ENCODE results near the gene ERICH3. TPM values are rescaled to one million over a fixed set of nuclear protein-coding genes. Genes with fewer than 3 reads are reported as not detected.

The ERICH3 gene
- total and polyA plus RNA-seq, 9 of the 15 experiments (the other 6 are each of a cell fraction or from before 2014, with no cell fraction given), result not detected

DNA sequence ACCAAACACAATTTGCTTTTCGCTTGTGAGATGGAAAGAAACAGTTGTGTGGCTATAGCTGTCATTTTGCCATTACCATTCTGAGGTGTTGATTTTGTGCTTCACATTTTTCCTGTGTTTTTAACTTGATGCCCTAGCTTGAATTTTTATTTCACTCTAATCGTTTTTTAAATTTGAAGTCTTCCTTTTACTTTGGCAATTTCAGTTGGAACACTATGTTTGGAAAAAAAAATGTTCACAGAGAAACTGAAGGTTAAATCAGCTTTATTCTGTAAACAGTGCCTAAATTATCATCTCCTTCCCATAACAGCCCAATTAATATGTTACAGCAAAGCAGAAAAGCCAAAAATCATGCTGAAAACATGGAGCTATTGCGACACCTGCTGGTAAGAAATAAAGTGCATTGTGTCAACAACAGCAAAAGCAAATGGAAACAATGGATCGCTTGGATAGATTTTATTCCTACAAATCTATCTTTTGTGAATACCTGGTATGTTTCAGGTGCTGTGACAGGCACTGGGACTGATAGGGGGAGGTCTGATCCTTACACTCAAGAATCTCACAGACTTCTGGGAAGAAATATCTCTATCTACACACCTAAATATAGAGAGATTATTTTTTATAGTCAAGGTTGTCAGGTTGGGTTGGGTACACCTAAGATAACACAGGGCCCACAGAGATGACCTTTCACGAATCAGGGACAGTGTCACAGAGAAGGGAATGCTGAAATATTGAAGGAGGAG, 16.2 kb upstream of the ERICH3 start (continued):
- TF ChIP-seq ZNF23 (CRISPR knock-in tag; IDR thresholded peaks at IDR 0.05), result no peak
- TF ChIP-seq SREBF2 (CRISPR knock-in tag; IDR thresholded peaks at IDR 0.05), result no peak
- TF ChIP-seq, protein P1, sequence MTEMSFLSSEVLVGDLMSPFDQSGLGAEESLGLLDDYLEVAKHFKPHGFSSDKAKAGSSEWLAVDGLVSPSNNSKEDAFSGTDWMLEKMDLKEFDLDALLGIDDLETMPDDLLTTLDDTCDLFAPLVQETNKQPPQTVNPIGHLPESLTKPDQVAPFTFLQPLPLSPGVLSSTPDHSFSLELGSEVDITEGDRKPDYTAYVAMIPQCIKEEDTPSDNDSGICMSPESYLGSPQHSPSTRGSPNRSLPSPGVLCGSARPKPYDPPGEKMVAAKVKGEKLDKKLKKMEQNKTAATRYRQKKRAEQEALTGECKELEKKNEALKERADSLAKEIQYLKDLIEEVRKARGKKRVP (CRISPR knock-in tag; IDR thresholded peaks at IDR 0.05), result no peak
- no peak for TF ChIP-seq TCF3 (CRISPR knock-in tag; IDR thresholded peaks at IDR 0.05)
- TF ChIP-seq, protein P2, sequence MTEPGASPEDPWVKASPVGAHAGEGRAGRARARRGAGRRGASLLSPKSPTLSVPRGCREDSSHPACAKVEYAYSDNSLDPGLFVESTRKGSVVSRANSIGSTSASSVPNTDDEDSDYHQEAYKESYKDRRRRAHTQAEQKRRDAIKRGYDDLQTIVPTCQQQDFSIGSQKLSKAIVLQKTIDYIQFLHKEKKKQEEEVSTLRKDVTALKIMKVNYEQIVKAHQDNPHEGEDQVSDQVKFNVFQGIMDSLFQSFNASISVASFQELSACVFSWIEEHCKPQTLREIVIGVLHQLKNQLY (CRISPR knock-in tag; conservative IDR thresholded peaks at IDR 0.05), result no peak
- TF ChIP-seq, protein P3, sequence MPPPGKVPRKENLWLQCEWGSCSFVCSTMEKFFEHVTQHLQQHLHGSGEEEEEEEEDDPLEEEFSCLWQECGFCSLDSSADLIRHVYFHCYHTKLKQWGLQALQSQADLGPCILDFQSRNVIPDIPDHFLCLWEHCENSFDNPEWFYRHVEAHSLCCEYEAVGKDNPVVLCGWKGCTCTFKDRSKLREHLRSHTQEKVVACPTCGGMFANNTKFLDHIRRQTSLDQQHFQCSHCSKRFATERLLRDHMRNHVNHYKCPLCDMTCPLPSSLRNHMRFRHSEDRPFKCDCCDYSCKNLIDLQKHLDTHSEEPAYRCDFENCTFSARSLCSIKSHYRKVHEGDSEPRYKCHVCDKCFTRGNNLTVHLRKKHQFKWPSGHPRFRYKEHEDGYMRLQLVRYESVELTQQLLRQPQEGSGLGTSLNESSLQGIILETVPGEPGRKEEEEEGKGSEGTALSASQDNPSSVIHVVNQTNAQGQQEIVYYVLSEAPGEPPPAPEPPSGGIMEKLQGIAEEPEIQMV (tag; conservative IDR thresholded peaks at IDR 0.05; ENCODE audit: low read depth), result no peak
- peak; percentile 97 for TF ChIP-seq FOXA1 (IDR thresholded peaks at IDR 0.05; ENCODE audit: borderline replicate concordance)
- TF ChIP-seq POLR3A (IDR thresholded peaks at IDR 0.05; ENCODE audit: borderline replicate concordance, extremely low read depth, insufficient read depth, insufficient read length), result no peak
- TF ChIP-seq, protein P4, sequence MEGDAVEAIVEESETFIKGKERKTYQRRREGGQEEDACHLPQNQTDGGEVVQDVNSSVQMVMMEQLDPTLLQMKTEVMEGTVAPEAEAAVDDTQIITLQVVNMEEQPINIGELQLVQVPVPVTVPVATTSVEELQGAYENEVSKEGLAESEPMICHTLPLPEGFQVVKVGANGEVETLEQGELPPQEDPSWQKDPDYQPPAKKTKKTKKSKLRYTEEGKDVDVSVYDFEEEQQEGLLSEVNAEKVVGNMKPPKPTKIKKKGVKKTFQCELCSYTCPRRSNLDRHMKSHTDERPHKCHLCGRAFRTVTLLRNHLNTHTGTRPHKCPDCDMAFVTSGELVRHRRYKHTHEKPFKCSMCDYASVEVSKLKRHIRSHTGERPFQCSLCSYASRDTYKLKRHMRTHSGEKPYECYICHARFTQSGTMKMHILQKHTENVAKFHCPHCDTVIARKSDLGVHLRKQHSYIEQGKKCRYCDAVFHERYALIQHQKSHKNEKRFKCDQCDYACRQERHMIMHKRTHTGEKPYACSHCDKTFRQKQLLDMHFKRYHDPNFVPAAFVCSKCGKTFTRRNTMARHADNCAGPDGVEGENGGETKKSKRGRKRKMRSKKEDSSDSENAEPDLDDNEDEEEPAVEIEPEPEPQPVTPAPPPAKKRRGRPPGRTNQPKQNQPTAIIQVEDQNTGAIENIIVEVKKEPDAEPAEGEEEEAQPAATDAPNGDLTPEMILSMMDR (IDR thresholded peaks at IDR 0.05 in 2 of 3, conservative IDR thresholded peaks at IDR 0.05 in 1 of 3; ENCODE audit: insufficient read depth in 2 of 3, low read depth in 1 of 3, low read length in 3 of 3), result peak; percentile 42 to 83 (median 73); a peak in 5 of 6 replicates
- TF ChIP-seq, protein P5, sequence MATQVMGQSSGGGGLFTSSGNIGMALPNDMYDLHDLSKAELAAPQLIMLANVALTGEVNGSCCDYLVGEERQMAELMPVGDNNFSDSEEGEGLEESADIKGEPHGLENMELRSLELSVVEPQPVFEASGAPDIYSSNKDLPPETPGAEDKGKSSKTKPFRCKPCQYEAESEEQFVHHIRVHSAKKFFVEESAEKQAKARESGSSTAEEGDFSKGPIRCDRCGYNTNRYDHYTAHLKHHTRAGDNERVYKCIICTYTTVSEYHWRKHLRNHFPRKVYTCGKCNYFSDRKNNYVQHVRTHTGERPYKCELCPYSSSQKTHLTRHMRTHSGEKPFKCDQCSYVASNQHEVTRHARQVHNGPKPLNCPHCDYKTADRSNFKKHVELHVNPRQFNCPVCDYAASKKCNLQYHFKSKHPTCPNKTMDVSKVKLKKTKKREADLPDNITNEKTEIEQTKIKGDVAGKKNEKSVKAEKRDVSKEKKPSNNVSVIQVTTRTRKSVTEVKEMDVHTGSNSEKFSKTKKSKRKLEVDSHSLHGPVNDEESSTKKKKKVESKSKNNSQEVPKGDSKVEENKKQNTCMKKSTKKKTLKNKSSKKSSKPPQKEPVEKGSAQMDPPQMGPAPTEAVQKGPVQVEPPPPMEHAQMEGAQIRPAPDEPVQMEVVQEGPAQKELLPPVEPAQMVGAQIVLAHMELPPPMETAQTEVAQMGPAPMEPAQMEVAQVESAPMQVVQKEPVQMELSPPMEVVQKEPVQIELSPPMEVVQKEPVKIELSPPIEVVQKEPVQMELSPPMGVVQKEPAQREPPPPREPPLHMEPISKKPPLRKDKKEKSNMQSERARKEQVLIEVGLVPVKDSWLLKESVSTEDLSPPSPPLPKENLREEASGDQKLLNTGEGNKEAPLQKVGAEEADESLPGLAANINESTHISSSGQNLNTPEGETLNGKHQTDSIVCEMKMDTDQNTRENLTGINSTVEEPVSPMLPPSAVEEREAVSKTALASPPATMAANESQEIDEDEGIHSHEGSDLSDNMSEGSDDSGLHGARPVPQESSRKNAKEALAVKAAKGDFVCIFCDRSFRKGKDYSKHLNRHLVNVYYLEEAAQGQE (IDR thresholded peaks at IDR 0.05; ENCODE audit: borderline replicate concordance), result peak; percentile 65; the same call in 1 of the 2 replicates
- TF ChIP-seq, protein P5 (CRISPR knock-in tag; IDR thresholded peaks at IDR 0.05; ENCODE audit: low read depth), result no peak
